IPS DF 6.9 (cell line): ENCODE measurements around the gene SLC39A2.
"Not testable (repeated sequence)": the region's sequence is repeated elsewhere in the genome, so short reads cannot be mapped to it uniquely, and the experiment has no call there.

ENCODE experiments used
- DNase-seq: peaks from one replicate; pipeline ENCODE4 v3.0.0-alpha.2; 2013; ENCODE audit warnings: low read depth, low spot score
- H3K27ac ChIP-seq: one replicate; pipeline ENCODE4 v1.5.1; 2013; ENCODE audit warnings: low read length, control low read depth
- H3K27me3 ChIP-seq: 2 replicates; pipeline ENCODE4 v1.6.1; 2013; ENCODE audit warnings: mild to moderate bottlenecking, low read length; ENCODE audit not compliant: control insufficient read depth, insufficient read depth
- H3K36me3 ChIP-seq: 2 replicates; pipeline ENCODE4 v1.6.1; 2013; ENCODE audit warnings: low read length; ENCODE audit not compliant: control insufficient read depth, insufficient read depth
- H3K4me1 ChIP-seq: 2 replicates; pipeline ENCODE4 v1.6.1; 2013; ENCODE audit warnings: low read length; ENCODE audit not compliant: control insufficient read depth, insufficient read depth
- H3K4me3 ChIP-seq: 2 replicates; pipeline ENCODE4 v1.5.1; 2013; ENCODE audit warnings: mild to moderate bottlenecking, low read length
- H3K9me3 ChIP-seq: 2 replicates; pipeline ENCODE4 v1.6.1; 2013; ENCODE audit warnings: low read length, inconsistent platforms; ENCODE audit not compliant: control insufficient read depth, insufficient read depth
- WGBS: extraction: QIAGEN DNeasy Blood & Tissue Kit; methylation state at CpG from one replicate; pipeline ENCODE4 v1.1.7; 2013; ENCODE audit warnings: mixed read lengths, missing lambda C conversion rate; ENCODE audit not compliant: insufficient read length, insufficient coverage; 5-methylcytosine and 5-hydroxymethylcytosine counted together

Gene SLC39A2

DNA sequence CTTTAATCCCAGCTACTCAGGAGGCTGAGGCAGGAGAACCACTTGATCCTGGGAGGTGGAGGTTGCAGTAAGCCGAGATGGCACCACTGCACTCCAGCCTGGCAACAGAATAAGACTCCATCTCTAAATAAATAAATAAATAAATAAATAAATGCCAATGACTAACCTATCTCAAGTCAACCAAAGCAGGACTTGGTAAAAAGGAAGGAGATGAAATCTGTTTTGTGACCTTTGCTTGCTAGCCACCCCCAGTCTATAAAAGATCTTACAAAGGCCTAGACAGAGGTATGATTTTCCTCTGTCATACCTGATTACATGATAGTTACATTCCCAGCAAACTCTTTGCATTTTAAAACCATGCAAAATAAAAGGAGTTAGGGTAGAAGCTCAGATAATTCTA is 22.8 kb upstream of the SLC39A2 start:
- Histone ChIP-seq H3K9me3 (no peaks in the 10 kb centered on the region), H3K27ac (no peak overlapping the region), H3K4me3 (no peak overlapping the region), H3K27me3 (no peaks in the 10 kb centered on the region), H3K4me1 (peaks cover 4% of the 10 kb centered on the region; the same call in 1 of the 2 replicates), H3K36me3 (no peaks in the 10 kb centered on the region)
- WGBS: no CpG with 5 or more reads among the region's 1 CpG
- no peak for DNase-seq

DNA sequence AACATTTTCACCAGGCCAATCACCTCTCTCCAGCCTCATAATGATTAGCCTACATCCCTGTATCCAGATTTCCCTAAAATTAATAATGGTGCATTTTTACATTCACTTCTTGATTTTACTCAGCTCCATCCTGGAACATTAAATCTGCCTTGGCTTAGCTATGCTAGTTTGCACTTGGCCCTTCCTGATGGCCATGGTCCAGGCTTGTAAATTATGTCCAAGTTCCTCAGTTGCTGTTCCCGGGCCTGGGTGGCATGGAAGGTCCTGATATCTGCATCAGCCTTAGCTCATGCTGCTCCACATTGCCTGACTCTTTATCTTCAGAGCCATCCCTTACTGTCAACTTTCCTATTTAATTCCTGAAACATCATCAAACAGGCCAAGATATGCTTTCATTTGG is 20.4 kb upstream of the SLC39A2 start:
- Histone ChIP-seq H3K4me3 (no peak overlapping the region), H3K9me3 (no peaks in the 10 kb centered on the region), H3K27ac (no peak overlapping the region), H3K27me3 (no peaks in the 10 kb centered on the region; the same call in 1 of the 2 replicates), H3K4me1 (no peaks in the 10 kb centered on the region), H3K36me3 (no peaks in the 10 kb centered on the region)
- no CpG with 5 or more reads among the region's 1 CpG for whole genome bisulfite sequencing
- DNase-seq: no peak

DNA sequence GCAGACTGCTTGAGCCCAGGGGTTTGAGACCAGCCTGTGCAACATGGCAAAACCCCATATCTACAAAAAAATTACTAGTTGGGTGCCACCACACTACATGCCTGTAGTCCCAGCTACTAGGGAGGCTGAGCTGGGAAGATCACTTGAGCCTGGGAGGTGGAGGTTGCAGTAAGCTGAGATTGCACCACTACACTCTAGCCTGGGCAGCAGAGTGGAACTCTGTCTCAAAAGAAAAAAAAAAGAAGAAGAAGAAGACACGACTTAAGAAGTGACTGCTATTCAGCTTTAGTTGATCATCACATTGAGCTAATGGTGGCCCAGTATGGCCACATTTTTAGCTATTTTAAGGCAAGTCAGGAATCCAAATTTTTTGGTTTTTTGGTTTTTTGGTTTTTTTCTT is 18.2 kb upstream of the SLC39A2 start:
- H3K36me3 ChIP-seq: no peaks in the 10 kb centered on the region
- H3K4me1 ChIP-seq: no peaks in the 10 kb centered on the region
- H3K4me3 ChIP-seq: no peak overlapping the region
- no CpG with 5 or more reads among the region's 1 CpG for WGBS
- H3K27me3 ChIP-seq: no peaks in the 10 kb centered on the region; the same call in 1 of the 2 replicates
- no peak for DNase-seq
- no peaks in the 10 kb centered on the region for H3K9me3 ChIP-seq
- H3K27ac ChIP-seq: no peak overlapping the region

DNA sequence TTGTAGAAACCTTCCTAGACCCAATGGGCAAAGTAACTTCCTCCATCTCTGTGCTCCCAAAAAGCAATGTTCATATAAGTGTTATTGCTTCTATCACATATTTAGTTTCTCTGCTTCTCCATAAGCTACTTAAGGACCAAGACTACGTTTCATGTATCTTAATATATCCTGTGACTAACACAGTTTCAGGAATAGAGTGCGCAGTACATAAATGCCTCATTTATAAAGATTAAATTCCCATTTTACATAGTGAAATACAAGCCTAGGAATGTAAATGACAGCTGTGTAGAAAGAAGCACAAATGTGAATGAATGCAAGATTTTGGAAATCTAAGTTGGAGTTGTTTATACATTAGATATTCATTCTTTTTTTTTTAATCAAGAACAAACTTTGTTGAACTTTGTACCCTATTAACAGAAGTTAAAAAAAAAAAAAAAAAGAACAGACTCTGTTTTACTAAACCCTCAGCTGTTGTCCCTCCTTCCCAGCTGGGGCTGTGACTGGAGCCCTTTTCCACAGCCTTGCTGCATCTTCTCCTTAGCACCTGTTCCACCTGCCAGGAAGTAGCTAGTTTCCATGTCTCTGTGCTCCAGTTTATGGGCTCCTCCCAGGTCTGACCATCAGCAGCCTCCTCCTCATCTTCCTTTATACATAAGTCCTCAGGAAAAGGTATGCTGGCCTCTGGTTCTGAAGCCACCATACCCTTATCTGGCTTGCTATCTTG is 16.3 kb upstream of the SLC39A2 start:
- Histone ChIP-seq H3K27ac (no peak overlapping the region), H3K36me3 (no peaks in the 10 kb centered on the region), H3K4me1 (no peaks in the 10 kb centered on the region), H3K4me3 (no peak overlapping the region), H3K9me3 (no peaks in the 10 kb centered on the region), H3K27me3 (no peaks in the 10 kb centered on the region; the same call in 1 of the 2 replicates)
- no peak for DNase-seq
- no CpG with 5 or more reads among the region's 2 CpGs for WGBS

DNA sequence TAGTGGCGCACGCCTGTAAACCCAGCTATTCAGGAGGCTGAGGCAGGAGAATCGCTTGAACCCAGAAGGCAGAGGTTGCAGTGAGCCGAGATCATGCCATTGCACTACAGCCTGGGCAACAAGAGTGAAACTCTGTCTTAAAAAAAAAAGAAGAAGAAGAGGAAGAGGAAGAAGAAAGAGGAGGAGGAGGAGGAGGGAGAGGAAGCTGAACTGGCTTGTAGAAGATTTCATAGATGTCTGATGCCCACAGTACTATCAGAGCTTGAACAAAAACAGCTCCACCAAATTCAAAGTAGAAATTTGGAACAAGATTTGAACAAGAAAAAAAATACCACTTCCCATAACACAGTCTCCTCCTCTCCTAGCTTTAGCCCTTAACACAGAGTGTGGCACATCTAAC is 13.4 kb upstream of the SLC39A2 start:
- not testable (repeated sequence) for H3K4me3 ChIP-seq, H3K4me1 ChIP-seq, H3K27ac ChIP-seq, H3K27me3 ChIP-seq, DNase-seq, H3K9me3 ChIP-seq, H3K36me3 ChIP-seq
- WGBS: no CpG with 5 or more reads among the region's 4 CpGs

DNA sequence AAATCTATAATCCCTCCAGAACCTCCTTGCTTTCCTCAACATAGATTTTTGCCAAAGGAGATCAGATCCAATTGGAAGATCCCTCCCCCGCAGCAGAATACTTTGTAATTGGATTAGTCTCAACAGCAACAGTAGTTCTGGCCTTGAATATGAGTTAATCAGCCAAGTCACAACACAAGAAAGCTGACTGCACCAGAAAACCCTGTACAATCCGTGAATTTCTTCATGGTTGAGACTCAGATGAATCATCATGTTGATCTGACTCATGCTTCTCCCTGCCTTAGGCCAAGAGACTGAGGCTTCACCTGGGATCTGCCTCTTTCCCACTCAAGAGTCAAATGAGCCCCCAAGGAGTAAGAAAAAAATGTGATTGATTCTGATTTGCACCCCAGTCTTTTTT is 12.3 kb upstream of the SLC39A2 start:
- peaks cover 4% of the 10 kb centered on the region; the same call in 1 of the 2 replicates for H3K4me1 ChIP-seq
- WGBS: no CpG with 5 or more reads among the region's 2 CpGs
- DNase-seq: no peak
- H3K27me3 ChIP-seq: no peaks in the 10 kb centered on the region; the same call in 1 of the 2 replicates
- H3K27ac ChIP-seq: no peak overlapping the region
- no peaks in the 10 kb centered on the region; the same call in 1 of the 2 replicates for H3K36me3 ChIP-seq
- no peaks in the 10 kb centered on the region for H3K9me3 ChIP-seq
- H3K4me3 ChIP-seq: no peak overlapping the region

DNA sequence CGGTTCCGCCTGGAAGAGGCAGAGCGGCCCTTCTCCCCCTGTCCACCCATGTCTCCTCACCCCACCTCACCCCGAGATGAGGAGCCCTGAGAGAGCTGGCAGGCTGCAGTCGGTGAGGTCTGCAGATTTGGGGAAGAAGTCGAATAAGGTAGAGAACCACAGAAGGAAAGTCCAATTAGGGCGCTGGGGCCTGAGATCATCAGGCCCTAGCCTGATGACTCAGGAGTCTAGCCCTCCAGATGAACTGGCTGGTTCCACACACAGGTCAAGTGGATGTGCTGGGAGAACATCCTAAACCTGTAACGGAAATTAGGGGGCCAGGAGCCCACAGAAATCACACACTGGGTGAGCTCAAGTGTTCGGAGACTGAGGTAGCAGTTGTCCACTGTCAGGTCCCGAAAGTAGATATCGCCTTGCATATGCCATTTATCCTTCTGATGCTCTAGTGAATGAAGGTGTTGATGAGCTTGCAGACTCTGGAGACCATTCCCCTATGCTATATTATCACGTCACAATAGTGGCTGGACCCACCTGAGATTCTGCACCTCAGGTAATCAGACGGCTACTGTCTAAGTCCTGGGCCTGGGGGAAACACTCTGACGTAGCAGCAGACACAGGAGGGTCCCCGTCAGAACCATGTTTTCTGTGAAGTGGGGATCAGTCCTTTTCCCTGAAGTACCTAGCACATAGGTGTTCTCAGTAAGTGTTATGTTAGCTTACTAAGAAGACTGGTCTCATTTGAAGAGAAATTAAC is 10.2 kb upstream of the SLC39A2 start:
- WGBS: no CpG with 5 or more reads among the region's 15 CpGs

DNA sequence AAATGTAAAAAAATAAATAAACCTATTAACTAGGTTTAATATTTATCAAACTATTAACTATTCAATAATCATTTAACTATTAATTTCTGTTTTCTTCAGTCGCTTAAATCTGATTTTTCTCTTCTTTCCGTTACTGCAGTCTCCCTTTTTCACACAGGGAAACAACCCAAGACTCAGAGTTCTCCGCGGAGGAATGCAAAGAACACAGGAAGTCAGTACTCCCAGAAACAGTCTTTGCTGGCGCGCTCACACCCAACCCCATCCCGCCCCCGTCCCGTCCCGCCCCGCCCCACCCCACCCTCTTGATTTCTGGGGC is 9.7 kb upstream of the SLC39A2 start:
- WGBS: no CpG with 5 or more reads among the region's 11 CpGs
- H3K27me3 ChIP-seq: no peaks in the 10 kb centered on the region
- no peak overlapping the region for H3K27ac ChIP-seq
- no peak overlapping the region; the same call in 1 of the 2 replicates for H3K4me3 ChIP-seq
- peaks cover 4% of the 10 kb centered on the region; the same call in 1 of the 2 replicates for H3K4me1 ChIP-seq
- no peaks in the 10 kb centered on the region for H3K9me3 ChIP-seq
- no peak for DNase-seq
- peaks cover 3% of the 10 kb centered on the region; the same call in 1 of the 2 replicates for H3K36me3 ChIP-seq

More for the DNA sequence above, 10.2 kb upstream of the SLC39A2 start:
- Histone ChIP-seq H3K27me3 (no peaks in the 10 kb centered on the region), H3K9me3 (no peaks in the 10 kb centered on the region), H3K36me3 (no peaks in the 10 kb centered on the region; the same call in 1 of the 2 replicates), H3K4me3 (no peak overlapping the region; the same call in 1 of the 2 replicates), H3K27ac (peak overlapping the region; percentile 72), H3K4me1 (peaks cover 4% of the 10 kb centered on the region; the same call in 1 of the 2 replicates)
- no peak for DNase-seq

DNA sequence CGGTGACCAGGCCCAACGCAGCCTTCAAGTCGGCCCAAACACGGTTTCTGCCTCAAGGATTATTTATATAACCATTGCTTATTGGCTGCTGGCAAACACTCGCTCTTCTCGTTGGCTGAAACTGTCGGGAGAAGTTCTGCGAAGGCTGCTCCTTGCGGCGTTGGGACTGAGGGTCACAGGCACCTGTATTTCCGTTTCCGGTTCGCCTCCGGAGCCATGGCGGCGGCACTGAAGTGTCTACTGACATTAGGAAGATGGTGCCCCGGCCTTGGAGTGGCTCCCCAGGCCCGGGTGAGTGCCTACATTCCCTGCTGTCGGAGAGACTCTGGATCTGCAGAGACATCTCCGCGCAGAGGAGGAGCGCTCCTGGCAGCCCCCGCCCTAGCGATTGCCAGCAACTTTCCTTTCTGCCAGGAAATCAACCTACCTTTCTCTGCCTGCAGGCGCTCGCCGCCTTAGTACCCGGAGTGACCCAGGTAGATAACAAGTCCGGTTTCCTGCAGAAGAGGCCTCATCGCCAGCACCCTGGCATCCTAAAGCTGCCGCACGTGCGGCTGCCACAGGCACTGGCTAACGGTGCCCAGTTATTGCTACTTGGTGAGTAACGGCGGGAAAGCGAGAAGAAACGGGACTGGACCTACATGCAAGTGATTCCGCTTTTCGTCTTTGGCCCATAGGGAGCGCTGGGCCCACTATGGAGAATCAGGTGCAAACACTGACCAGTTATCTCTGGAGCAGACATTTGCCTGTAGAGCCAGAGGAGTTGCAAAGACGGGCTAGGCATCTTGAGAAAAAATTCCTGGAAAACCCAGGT is 9.1 kb upstream of the SLC39A2 start, which contains the start of gene METTL17:
METTL17 (plus strand) TSS at position 194 of the 814 bp plus-strand sequence; CDS start at position 217, 23 bp downstream.
- no peaks in the 10 kb centered on the region for H3K27me3 ChIP-seq
- H3K27ac ChIP-seq: peak within 1 kb of the TSS; percentile 72
- peaks cover 4% of the 10 kb centered on the region; the same call in 1 of the 2 replicates for H3K4me1 ChIP-seq
- H3K9me3 ChIP-seq: no peaks in the 10 kb centered on the region
- peaks cover 4% of the 10 kb centered on the region; the same call in 1 of the 2 replicates for H3K36me3 ChIP-seq
- WGBS: no CpG with 5 or more reads among the region's 42 CpGs
- peak; percentile 90 for DNase-seq
- H3K4me3 ChIP-seq: peak within 1 kb of the TSS; percentile 82

DNA sequence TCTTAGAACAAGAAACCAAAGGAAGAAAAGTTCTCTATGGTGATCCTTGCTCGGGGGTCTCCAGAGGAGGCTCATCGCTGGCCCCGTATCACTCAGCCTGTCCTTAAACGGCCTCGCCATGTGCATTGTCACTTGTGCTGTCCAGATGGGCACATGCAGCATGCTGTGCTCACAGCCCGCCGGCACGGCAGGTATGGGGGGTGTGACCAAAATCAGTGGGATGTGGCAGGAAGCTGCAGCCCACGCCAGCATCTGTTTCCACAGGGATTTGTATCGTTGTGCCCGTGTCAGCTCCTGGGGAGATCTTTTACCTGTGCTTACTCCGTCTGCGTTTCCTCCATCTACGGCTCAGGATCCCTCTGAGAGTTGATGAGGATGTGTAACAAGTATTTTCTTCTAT is 2.6 kb upstream of the SLC39A2 start:
- WGBS: no CpG with 5 or more reads among the region's 14 CpGs
- Histone ChIP-seq H3K27ac (no peak overlapping the region), H3K36me3 (peaks cover 13% of the 10 kb centered on the region), H3K27me3 (no peaks in the 10 kb centered on the region), H3K9me3 (no peaks in the 10 kb centered on the region), H3K4me1 (no peaks in the 10 kb centered on the region), H3K4me3 (no peak overlapping the region)
- no peak for DNase-seq
